Skeletal muscle tissue (tissue), 1 donor: ENCODE measurements around the gene FSD1. TPM values are rescaled to one million over a fixed set of nuclear protein-coding genes. Genes with fewer than 3 reads are reported as not detected.

ENCODE experiments used
- total RNA-seq: library from RNA; depleted of rRNA; stranded (reverse); fragments of >200 nt; gene quantifications from one replicate; pipeline ENCODE4 v1.2.3, GENCODE V29; 2014

The FSD1 gene
- total RNA-seq, 1 donor from 2014 or later: not detected

Other genes starting within 250 kb of the FSD1 start
- 4.2 TPM for gene ZBTB7A, start 237.7 kb upstream of the FSD1 start, total RNA-seq
- 114 TPM for gene MAP2K2, start 180.5 kb upstream of the FSD1 start, total RNA-seq
- gene CREB3L3, start 151.0 kb upstream of the FSD1 start, total RNA-seq: not detected
- gene SIRT6, start 122.0 kb upstream of the FSD1 start, total RNA-seq: 9.9 TPM
- gene ANKRD24, start 121.9 kb upstream of the FSD1 start, total RNA-seq: not detected
- not detected for gene EBI3, start 75.1 kb upstream of the FSD1 start, total RNA-seq
- 14.6 TPM for gene YJU2, start 57.5 kb upstream of the FSD1 start, total RNA-seq
- gene SHD, start 25.3 kb upstream of the FSD1 start, total RNA-seq: 24.5 TPM
- gene TMIGD2, start 2.2 kb upstream of the FSD1 start, total RNA-seq: 0.52 TPM
- 5.2 TPM for gene STAP2, start 34.2 kb downstream of the FSD1 start, total RNA-seq
- gene MPND, start 39.0 kb downstream of the FSD1 start, total RNA-seq: 5.7 TPM
- gene SH3GL1, start 95.9 kb downstream of the FSD1 start, total RNA-seq: 16.2 TPM
- 6.3 TPM for gene CHAF1A, start 98.0 kb downstream of the FSD1 start, total RNA-seq
- 89.8 TPM for gene UBXN6, start 153.2 kb downstream of the FSD1 start, total RNA-seq
- 33.9 TPM for gene HDGFL2, start 167.7 kb downstream of the FSD1 start, total RNA-seq
- gene PLIN4, start 213.9 kb downstream of the FSD1 start, total RNA-seq: 15.7 TPM
- gene PLIN5, start 230.6 kb downstream of the FSD1 start, total RNA-seq: 2.1 TPM
- 0.52 TPM for gene LRG1, start 235.4 kb downstream of the FSD1 start, total RNA-seq